SKM-1 treated with dmso at 0.1 percent for 144 hours (cell line): ENCODE results near the gene JMJD1C.
A peak's percentile ranks its signal among the peaks of the same experiment; 100 is the strongest.

Experiments
- DNase-seq: peaks from one replicate; lab custom pipeline; 2025; ENCODE audit not compliant: unreplicated experiment; lab: John Stamatoyannopoulos, UW

JMJD1C gene

GRCh38 chr10:63439607-63440006 is 26.2 kb downstream of the JMJD1C start:
- no peak for DNase-seq

- no peak for DNase-seq
Observed at GRCh38 chr10:63438506-63439498, 27.0 kb downstream of the JMJD1C start.

- DNase-seq: peak; percentile 45
Observed at GRCh38 chr10:63437116-63437949, 28.4 kb downstream of the JMJD1C start.

- DNase-seq: no peak
Observed at GRCh38 chr10:63436225-63436624, 29.6 kb downstream of the JMJD1C start.

GRCh38 chr10:63434866-63435854 is 30.6 kb downstream of the JMJD1C start:
- no peak for DNase-seq

- DNase-seq: no peak
Observed at GRCh38 chr10:63431962-63432797, 33.6 kb downstream of the JMJD1C start.

- no peak for DNase-seq
Observed at GRCh38 chr10:63430999-63431356, 34.8 kb downstream of the JMJD1C start.

- no peak for DNase-seq
Observed at GRCh38 chr10:63430091-63430998, 35.4 kb downstream of the JMJD1C start.

- no peak for DNase-seq
Observed at GRCh38 chr10:63429281-63429680, 36.5 kb downstream of the JMJD1C start.

GRCh38 chr10:63427013-63427412 is 38.8 kb downstream of the JMJD1C start:
- no peak for DNase-seq

- no peak for DNase-seq
Observed at GRCh38 chr10:63425512-63425911, 40.3 kb downstream of the JMJD1C start.

- DNase-seq: no peak
Observed at GRCh38 chr10:63424576-63424975, 41.2 kb downstream of the JMJD1C start.

- DNase-seq: no peak
Observed at GRCh38 chr10:63423494-63423893, 42.3 kb downstream of the JMJD1C start.

- DNase-seq: peak; percentile 89
Observed at GRCh38 chr10:63421591-63421990, 44.2 kb downstream of the JMJD1C start.

- DNase-seq: no peak
Observed at GRCh38 chr10:63416376-63416775, 49.4 kb downstream of the JMJD1C start.

GRCh38 chr10:63415640-63416244 is 50.0 kb downstream of the JMJD1C start:
- DNase-seq: no peak

GRCh38 chr10:63414481-63415260 is 51.1 kb downstream of the JMJD1C start:
- DNase-seq: no peak

- DNase-seq: no peak
Observed at GRCh38 chr10:63413429-63413828, 52.3 kb downstream of the JMJD1C start.
